Aorta (tissue), 5 donors: ENCODE measurements around the gene NEO1. TPM values are rescaled to one million over a fixed set of nuclear protein-coding genes. Genes with fewer than 3 reads are reported as not detected.

Experiments
- ATAC-seq: fragments of 200-7000 bp; cut with Tn5 transposase; one replicate; pipeline ENCODE4 v1.9.1; 2022; ENCODE audit warnings: moderate library complexity; ENCODE audit not compliant: low FRiP score
- DNase-seq, 2 donors: peaks; one replicate each; pipeline ENCODE4 v3.0.0-alpha.2; 2020
- H3K27ac ChIP-seq, 2 donors: one replicate each; pipeline ENCODE4 v1.5.1; 2013; ENCODE audit warnings: low read length in 2 of 2, mild to moderate bottlenecking in 2 of 2, moderate library complexity in 2 of 2, control low read depth in 1 of 2, inconsistent platforms in 1 of 2, low read depth in 1 of 2
- H3K27me3 ChIP-seq, 2 donors: one replicate each; pipeline ENCODE4 v1.6.1; 2013; ENCODE audit warnings: control low read depth in 1 of 2, low read length in 1 of 2, mild to moderate bottlenecking in 1 of 2, moderate library complexity in 1 of 2; ENCODE audit not compliant: insufficient read depth in 2 of 2, control insufficient read depth in 1 of 2
- H3K36me3 ChIP-seq, 2 donors: one replicate each; pipeline ENCODE4 v1.6.1; 2013; ENCODE audit warnings: control low read depth in 1 of 2, low read length in 1 of 2, mild to moderate bottlenecking in 1 of 2; ENCODE audit not compliant: insufficient read depth in 2 of 2, control insufficient read depth in 1 of 2
- H3K4me1 ChIP-seq, 2 donors: one replicate each; pipeline ENCODE4 v1.6.1; 2013; ENCODE audit warnings: low read length in 2 of 2, control low read depth in 1 of 2, mild to moderate bottlenecking in 1 of 2, moderate library complexity in 1 of 2; ENCODE audit not compliant: insufficient read depth in 2 of 2, control insufficient read depth in 1 of 2
- H3K4me3 ChIP-seq, 2 donors: one replicate each; pipeline ENCODE4 v1.5.1; 2013; ENCODE audit warnings: low read length in 2 of 2, control low read depth in 1 of 2, mild to moderate bottlenecking in 1 of 2
- H3K9me3 ChIP-seq: one replicate; pipeline ENCODE4 v1.6.1; 2013; ENCODE audit warnings: mild to moderate bottlenecking, low read length; ENCODE audit not compliant: control insufficient read depth
- WGBS, 2 donors: extraction: QIAGEN DNeasy Blood & Tissue Kit; methylation state at CpG; one replicate each; pipeline ENCODE4 v1.1.7; 2013; 5-methylcytosine and 5-hydroxymethylcytosine counted together
- intact Hi-C, 2 donors: fragments of 100-400 bp; cut with DNase I; formaldehyde crosslinking; loops; one replicate each; pipeline versions ENCODE4 v1.14.2 to v1.15.0; 2022
- polyA plus RNA-seq, 2 donors: library from polyadenylated mRNA; stranded (reverse); fragments of 200-250 nt; gene quantifications; one replicate each; pipeline ENCODE4 v1.2.3, GENCODE V29; 2013
- total RNA-seq, 2 donors: library from RNA; stranded (reverse); fragmentation: NEBNext Ultra II Directional; extraction: Animal tissue kit (Norgen Biotek cat#: 25700); gene quantifications; one replicate each; pipeline ENCODE4 v1.2.1, GENCODE V29; 2021
- donor health status: healthy with polysubstance abuse.
- donor health status: Bipolar disorder and iron deficiency.
- donor health status: DM: no; HTN: no; CAD: no.
- donor health status: DM: no; HTN: no; CAD: no.
- donor health status: DM: yes; HTN: yes; CAD: no.

The NEO1 gene
- total and polyA plus RNA-seq, 4 donors: 11.3 to 46.7 (median 24.7) TPM

GRCh38 chr15:73330206-73331051 lies 278.2 kb downstream of the NEO1 start:
- H3K36me3 ChIP-seq: no peaks in the 10 kb centered on the region
- ATAC-seq: no peak
- no peak overlapping the region for H3K27ac ChIP-seq
- DNase-seq: peak in 1 of 2 donors; percentile 55
- no peaks in the 10 kb centered on the region for H3K27me3 ChIP-seq
- no peaks in the 10 kb centered on the region for H3K4me1 ChIP-seq
- WGBS, 2 donors: 84 to 89% methylated on average over 15 of the region's 15 CpGs
- no peaks in the 10 kb centered on the region for H3K9me3 ChIP-seq
- H3K4me3 ChIP-seq: no peak overlapping the region
- intact Hi-C loops: no loop called here

- Histone ChIP-seq H3K4me3 (no peak overlapping the region), H3K4me1 (no peaks in the 10 kb centered on the region), H3K9me3 (no peaks in the 10 kb centered on the region), H3K27ac (no peak overlapping the region), H3K27me3 (no peaks in the 10 kb centered on the region), H3K36me3 (no peaks in the 10 kb centered on the region)
- ATAC-seq (no peak), DNase-seq (peak in 1 of 2 donors; percentile 26)
- 93 to 96% methylated on average over 5 of the region's 5 CpGs for WGBS, 2 donors
- intact Hi-C loops: no loop called here
Observed at GRCh38 chr15:73331501-73331900, 279.2 kb downstream of the NEO1 start.

- intact Hi-C loops: no loop called here
- DNase-seq (peak in 1 of 2 donors; percentile 47), ATAC-seq (no peak)
- WGBS, 2 donors: 88% methylated on average over 19 of the region's 19 CpGs
- Histone ChIP-seq H3K4me1 (no peaks in the 10 kb centered on the region), H3K4me3 (no peak overlapping the region), H3K27me3 (no peaks in the 10 kb centered on the region), H3K36me3 (no peaks in the 10 kb centered on the region), H3K9me3 (no peaks in the 10 kb centered on the region), H3K27ac (no peak overlapping the region)
Observed at GRCh38 chr15:73331991-73332925, 280.0 kb downstream of the NEO1 start.

GRCh38 chr15:73333001-73333400 lies 280.7 kb downstream of the NEO1 start:
- ATAC-seq: no peak
- Histone ChIP-seq H3K27me3 (no peaks in the 10 kb centered on the region), H3K9me3 (no peaks in the 10 kb centered on the region), H3K36me3 (no peaks in the 10 kb centered on the region), H3K4me1 (no peaks in the 10 kb centered on the region), H3K4me3 (no peak overlapping the region), H3K27ac (no peak overlapping the region)
- intact Hi-C loops: no loop called here
- WGBS, 2 donors: 86 to 96% methylated on average over 2 of the region's 2 CpGs
- peak; percentile 2 to 14 for DNase-seq

GRCh38 chr15:73334086-73334485 lies 281.8 kb downstream of the NEO1 start:
- intact Hi-C loops: no loop called here
- Histone ChIP-seq H3K27ac (no peak overlapping the region), H3K4me3 (no peak overlapping the region), H3K36me3 (no peaks in the 10 kb centered on the region), H3K27me3 (no peaks in the 10 kb centered on the region), H3K4me1 (no peaks in the 10 kb centered on the region), H3K9me3 (no peaks in the 10 kb centered on the region)
- 89 to 91% methylated on average over 6 of the region's 6 CpGs for WGBS, 2 donors
- ATAC-seq (no peak), DNase-seq (peak; percentile 26 to 42)

GRCh38 chr15:73335026-73335425 lies 282.8 kb downstream of the NEO1 start:
- DNase-seq (peak; percentile 20 to 28), ATAC-seq (no peak)
- Histone ChIP-seq H3K4me3 (no peak overlapping the region), H3K27me3 (no peaks in the 10 kb centered on the region), H3K4me1 (no peaks in the 10 kb centered on the region), H3K9me3 (no peaks in the 10 kb centered on the region), H3K27ac (no peak overlapping the region), H3K36me3 (no peaks in the 10 kb centered on the region)
- 57 to 59% methylated on average over 9 of the region's 9 CpGs for WGBS, 2 donors
- intact Hi-C loops: no loop called here

- Histone ChIP-seq H3K4me3 (no peak overlapping the region), H3K36me3 (no peaks in the 10 kb centered on the region), H3K27me3 (no peaks in the 10 kb centered on the region), H3K27ac (no peak overlapping the region), H3K4me1 (no peaks in the 10 kb centered on the region), H3K9me3 (no peaks in the 10 kb centered on the region)
- ATAC-seq: no peak
- DNase-seq: peak; percentile 24 to 72
- 59 to 75% methylated on average over 5 of the region's 5 CpGs for WGBS, 2 donors
- intact Hi-C loops: no loop called here
Observed at GRCh38 chr15:73335471-73335870, 283.2 kb downstream of the NEO1 start.

- Histone ChIP-seq H3K4me1 (no peaks in the 10 kb centered on the region), H3K4me3 (no peak overlapping the region), H3K27me3 (no peaks in the 10 kb centered on the region), H3K9me3 (no peaks in the 10 kb centered on the region), H3K27ac (no peak overlapping the region), H3K36me3 (no peaks in the 10 kb centered on the region)
- 86 to 87% methylated on average over 7 of the region's 7 CpGs for WGBS, 2 donors
- ATAC-seq (no peak), DNase-seq (no peak)
- intact Hi-C loops: no loop called here
Observed at GRCh38 chr15:73336756-73337155, 284.5 kb downstream of the NEO1 start.
